ENCODE results near the gene CCDC69.

- TF ChIP-seq CTCF (IDR thresholded peaks at IDR 0.05), result no peak
- TF ChIP-seq RAD21 (conservative IDR thresholded peaks at IDR 0.05 in 1 of 2, IDR thresholded peaks at IDR 0.05 in 1 of 2), result no peak
These were observed 17.2 kb upstream of the CCDC69 start for GRCh38 chr5:151240924-151241635.
